HEK293 (cell line): ENCODE measurements around the gene CLASRP.

Experiments
- BCL11A ChIP-seq: fragments of 450-650 bp; formaldehyde crosslinking; IDR thresholded peaks from 2 replicates; pipeline ENCODE4 v1.5.1; 2016; ENCODE audit warnings: low read depth, missing biosample characterization, missing genetic modification characterization
- EGR2 ChIP-seq: fragments of 450-650 bp; formaldehyde crosslinking; IDR thresholded peaks from 2 replicates; pipeline ENCODE4 v1.5.1; 2016; ENCODE audit warnings: low read depth, missing biosample characterization, missing genetic modification characterization
- ZNF133 ChIP-seq: fragments of 450-650 bp; formaldehyde crosslinking; IDR thresholded peaks from 2 replicates; pipeline ENCODE4 v1.5.1; 2016; ENCODE audit warnings: missing biosample characterization, missing genetic modification characterization
- ZNF274 ChIP-seq, 2 experiments: fragments of 200-500 bp in 1 of 2; fragments of 450-650 bp in 1 of 2; sonication (Bioruptor generic) in 1 of 2; formaldehyde crosslinking in 1 of 2; IDR thresholded peaks; 2 replicates each; pipeline versions ENCODE4 v1.5.1 to v1.6.1; 2014 to 2016; ENCODE audit warnings: borderline replicate concordance in 1 of 2, inconsistent platforms in 1 of 2, low read length in 1 of 2, missing biosample characterization in 1 of 2, missing genetic modification characterization in 1 of 2
- ZNF776 ChIP-seq: fragments of 450-650 bp; formaldehyde crosslinking; IDR thresholded peaks from 2 replicates; pipeline ENCODE4 v1.5.0; 2017; ENCODE audit warnings: missing biosample characterization, missing genetic modification characterization, borderline replicate concordance
- TF ChIP-seq, protein P1 (sequence below): fragments of 450-650 bp; formaldehyde crosslinking; IDR thresholded peaks from 2 replicates; pipeline ENCODE4 v1.5.1; 2016; ENCODE audit warnings: missing biosample characterization, missing genetic modification characterization
- TF ChIP-seq, protein P2 (sequence below): fragments of 450-650 bp; IDR thresholded peaks from 2 replicates; pipeline ENCODE4 v1.5.1; 2018; ENCODE audit warnings: missing biosample characterization, mild to moderate bottlenecking, missing genetic modification characterization
- TF ChIP-seq, protein P3 (sequence below): fragments of 450-650 bp; formaldehyde crosslinking; IDR thresholded peaks from 2 replicates; pipeline ENCODE4 v1.5.1; 2016; ENCODE audit warnings: missing biosample characterization, missing genetic modification characterization
- TF ChIP-seq, protein P4 (sequence below): fragments of 450-650 bp; formaldehyde crosslinking; IDR thresholded peaks from 2 replicates; pipeline ENCODE4 v1.5.1; 2016; ENCODE audit warnings: missing biosample characterization, missing genetic modification characterization
- TF ChIP-seq, protein P5 (sequence below): fragments of 450-650 bp; formaldehyde crosslinking; IDR thresholded peaks from 2 replicates; pipeline ENCODE4 v1.5.1; 2016; ENCODE audit warnings: missing biosample characterization, missing genetic modification characterization

DNA sequence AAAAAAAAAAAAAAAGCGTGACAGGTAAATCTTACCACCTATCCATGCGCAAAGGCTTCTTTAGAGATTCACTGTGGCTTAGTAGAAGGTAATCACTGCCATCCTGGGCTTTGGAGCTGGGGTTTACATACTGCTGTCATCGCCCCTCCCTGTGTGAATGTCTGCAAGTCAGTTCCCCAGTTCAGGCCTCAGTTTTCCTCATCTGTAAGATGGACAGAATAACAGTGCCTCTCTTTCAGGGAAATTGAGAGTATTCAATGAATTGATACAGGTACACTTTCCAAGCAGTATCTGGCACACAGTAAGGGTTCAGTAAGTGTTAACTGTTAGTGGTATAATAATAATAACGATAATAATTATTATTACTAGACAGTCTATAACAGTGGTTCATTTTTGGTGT is 35.4 kb upstream of the CLASRP start:
- TF ChIP-seq, protein P1, sequence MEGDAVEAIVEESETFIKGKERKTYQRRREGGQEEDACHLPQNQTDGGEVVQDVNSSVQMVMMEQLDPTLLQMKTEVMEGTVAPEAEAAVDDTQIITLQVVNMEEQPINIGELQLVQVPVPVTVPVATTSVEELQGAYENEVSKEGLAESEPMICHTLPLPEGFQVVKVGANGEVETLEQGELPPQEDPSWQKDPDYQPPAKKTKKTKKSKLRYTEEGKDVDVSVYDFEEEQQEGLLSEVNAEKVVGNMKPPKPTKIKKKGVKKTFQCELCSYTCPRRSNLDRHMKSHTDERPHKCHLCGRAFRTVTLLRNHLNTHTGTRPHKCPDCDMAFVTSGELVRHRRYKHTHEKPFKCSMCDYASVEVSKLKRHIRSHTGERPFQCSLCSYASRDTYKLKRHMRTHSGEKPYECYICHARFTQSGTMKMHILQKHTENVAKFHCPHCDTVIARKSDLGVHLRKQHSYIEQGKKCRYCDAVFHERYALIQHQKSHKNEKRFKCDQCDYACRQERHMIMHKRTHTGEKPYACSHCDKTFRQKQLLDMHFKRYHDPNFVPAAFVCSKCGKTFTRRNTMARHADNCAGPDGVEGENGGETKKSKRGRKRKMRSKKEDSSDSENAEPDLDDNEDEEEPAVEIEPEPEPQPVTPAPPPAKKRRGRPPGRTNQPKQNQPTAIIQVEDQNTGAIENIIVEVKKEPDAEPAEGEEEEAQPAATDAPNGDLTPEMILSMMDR (tag by site-specific recombination), result no peak
- no peak for TF ChIP-seq ZNF133 (tag by site-specific recombination)
- TF ChIP-seq, protein P2, sequence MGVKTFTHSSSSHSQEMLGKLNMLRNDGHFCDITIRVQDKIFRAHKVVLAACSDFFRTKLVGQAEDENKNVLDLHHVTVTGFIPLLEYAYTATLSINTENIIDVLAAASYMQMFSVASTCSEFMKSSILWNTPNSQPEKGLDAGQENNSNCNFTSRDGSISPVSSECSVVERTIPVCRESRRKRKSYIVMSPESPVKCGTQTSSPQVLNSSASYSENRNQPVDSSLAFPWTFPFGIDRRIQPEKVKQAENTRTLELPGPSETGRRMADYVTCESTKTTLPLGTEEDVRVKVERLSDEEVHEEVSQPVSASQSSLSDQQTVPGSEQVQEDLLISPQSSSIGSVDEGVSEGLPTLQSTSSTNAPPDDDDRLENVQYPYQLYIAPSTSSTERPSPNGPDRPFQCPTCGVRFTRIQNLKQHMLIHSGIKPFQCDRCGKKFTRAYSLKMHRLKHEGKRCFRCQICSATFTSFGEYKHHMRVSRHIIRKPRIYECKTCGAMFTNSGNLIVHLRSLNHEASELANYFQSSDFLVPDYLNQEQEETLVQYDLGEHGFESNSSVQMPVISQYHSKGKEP, result no peak
- TF ChIP-seq EGR2 (tag by site-specific recombination), result no peak
- TF ChIP-seq, protein P3, sequence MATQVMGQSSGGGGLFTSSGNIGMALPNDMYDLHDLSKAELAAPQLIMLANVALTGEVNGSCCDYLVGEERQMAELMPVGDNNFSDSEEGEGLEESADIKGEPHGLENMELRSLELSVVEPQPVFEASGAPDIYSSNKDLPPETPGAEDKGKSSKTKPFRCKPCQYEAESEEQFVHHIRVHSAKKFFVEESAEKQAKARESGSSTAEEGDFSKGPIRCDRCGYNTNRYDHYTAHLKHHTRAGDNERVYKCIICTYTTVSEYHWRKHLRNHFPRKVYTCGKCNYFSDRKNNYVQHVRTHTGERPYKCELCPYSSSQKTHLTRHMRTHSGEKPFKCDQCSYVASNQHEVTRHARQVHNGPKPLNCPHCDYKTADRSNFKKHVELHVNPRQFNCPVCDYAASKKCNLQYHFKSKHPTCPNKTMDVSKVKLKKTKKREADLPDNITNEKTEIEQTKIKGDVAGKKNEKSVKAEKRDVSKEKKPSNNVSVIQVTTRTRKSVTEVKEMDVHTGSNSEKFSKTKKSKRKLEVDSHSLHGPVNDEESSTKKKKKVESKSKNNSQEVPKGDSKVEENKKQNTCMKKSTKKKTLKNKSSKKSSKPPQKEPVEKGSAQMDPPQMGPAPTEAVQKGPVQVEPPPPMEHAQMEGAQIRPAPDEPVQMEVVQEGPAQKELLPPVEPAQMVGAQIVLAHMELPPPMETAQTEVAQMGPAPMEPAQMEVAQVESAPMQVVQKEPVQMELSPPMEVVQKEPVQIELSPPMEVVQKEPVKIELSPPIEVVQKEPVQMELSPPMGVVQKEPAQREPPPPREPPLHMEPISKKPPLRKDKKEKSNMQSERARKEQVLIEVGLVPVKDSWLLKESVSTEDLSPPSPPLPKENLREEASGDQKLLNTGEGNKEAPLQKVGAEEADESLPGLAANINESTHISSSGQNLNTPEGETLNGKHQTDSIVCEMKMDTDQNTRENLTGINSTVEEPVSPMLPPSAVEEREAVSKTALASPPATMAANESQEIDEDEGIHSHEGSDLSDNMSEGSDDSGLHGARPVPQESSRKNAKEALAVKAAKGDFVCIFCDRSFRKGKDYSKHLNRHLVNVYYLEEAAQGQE (tag by site-specific recombination), result no peak
- TF ChIP-seq, protein P4, sequence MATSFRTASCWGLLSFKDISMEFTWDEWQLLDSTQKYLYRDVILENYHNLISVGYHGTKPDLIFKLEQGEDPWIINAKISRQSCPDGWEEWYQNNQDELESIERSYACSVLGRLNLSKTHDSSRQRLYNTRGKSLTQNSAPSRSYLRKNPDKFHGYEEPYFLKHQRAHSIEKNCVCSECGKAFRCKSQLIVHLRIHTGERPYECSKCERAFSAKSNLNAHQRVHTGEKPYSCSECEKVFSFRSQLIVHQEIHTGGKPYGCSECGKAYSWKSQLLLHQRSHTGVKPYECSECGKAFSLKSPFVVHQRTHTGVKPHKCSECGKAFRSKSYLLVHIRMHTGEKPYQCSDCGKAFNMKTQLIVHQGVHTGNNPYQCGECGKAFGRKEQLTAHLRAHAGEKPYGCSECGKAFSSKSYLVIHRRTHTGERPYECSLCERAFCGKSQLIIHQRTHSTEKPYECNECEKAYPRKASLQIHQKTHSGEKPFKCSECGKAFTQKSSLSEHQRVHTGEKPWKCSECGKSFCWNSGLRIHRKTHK (tag by site-specific recombination), result no peak
- no peak for TF ChIP-seq ZNF776 (tag by site-specific recombination)
- TF ChIP-seq, protein P5, sequence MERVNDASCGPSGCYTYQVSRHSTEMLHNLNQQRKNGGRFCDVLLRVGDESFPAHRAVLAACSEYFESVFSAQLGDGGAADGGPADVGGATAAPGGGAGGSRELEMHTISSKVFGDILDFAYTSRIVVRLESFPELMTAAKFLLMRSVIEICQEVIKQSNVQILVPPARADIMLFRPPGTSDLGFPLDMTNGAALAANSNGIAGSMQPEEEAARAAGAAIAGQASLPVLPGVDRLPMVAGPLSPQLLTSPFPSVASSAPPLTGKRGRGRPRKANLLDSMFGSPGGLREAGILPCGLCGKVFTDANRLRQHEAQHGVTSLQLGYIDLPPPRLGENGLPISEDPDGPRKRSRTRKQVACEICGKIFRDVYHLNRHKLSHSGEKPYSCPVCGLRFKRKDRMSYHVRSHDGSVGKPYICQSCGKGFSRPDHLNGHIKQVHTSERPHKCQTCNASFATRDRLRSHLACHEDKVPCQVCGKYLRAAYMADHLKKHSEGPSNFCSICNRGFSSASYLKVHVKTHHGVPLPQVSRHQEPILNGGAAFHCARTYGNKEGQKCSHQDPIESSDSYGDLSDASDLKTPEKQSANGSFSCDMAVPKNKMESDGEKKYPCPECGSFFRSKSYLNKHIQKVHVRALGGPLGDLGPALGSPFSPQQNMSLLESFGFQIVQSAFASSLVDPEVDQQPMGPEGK (tag by site-specific recombination), result no peak
- TF ChIP-seq ZNF274 (IDR thresholded peaks at IDR 0.05; ENCODE audit: low read length), result no peak
- no peak for TF ChIP-seq ZNF274 (tag by site-specific recombination; IDR thresholded peaks at IDR 0.05; ENCODE audit: borderline replicate concordance)
- TF ChIP-seq BCL11A (tag by site-specific recombination), result no peak
